ENCODE data around the gene NAP1L2. TPM values are rescaled to one million over a fixed set of nuclear protein-coding genes. Genes with fewer than 3 reads are reported as not detected.
"Not testable (repeated sequence)": the region's sequence is repeated elsewhere in the genome, so short reads cannot be mapped to it uniquely, and the experiment has no call there.

NAP1L2 gene
- total RNA-seq, 1 donor from 2014 or later = 1.3 TPM

DNA sequence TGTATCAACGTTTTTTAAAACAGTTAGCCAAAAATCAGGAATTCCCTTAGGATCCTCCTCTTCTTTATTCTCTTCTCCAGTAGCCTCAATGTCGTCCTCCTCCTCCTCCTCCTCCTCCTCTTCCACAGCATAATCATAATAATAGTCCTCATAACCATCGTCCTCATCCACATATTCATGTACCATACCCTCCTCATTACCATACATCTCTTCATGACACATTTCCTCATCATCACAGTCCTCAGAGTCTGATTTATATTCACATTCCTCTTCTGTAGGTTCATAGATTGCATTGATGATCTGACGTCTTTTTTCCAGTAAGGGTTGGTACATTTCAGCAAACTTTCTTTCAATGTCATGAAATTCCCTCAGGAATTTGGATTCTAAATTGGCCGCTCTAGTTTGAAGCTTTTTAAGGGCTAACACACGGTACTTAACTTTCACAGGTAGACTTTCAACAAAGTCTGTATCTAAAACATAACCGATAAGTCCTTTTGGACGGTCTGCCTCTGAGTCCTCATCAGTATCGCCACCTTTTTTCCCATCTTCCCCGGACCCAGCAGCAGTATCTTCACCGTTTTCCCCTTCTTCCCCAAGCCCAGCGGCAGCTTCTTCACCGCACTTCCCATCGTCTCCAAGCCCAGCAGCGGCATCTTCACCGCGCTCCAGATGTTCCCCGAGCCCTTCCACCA, 771 bp downstream of the NAP1L2 start:
- Mint-ChIP-seq H3K4me1 (peaks cover 3% of the 10 kb centered on the region), H3K27ac (no peak overlapping the region), H3K27me3 (ENCODE audit: low read depth) (peaks cover 39% of the 10 kb centered on the region), H3K9me3 (peaks cover 4% of the 10 kb centered on the region), H3K4me3 (peak overlapping the region; percentile 69), H3K36me3 (no peaks in the 10 kb centered on the region)
- TF ChIP-seq, protein P1, sequence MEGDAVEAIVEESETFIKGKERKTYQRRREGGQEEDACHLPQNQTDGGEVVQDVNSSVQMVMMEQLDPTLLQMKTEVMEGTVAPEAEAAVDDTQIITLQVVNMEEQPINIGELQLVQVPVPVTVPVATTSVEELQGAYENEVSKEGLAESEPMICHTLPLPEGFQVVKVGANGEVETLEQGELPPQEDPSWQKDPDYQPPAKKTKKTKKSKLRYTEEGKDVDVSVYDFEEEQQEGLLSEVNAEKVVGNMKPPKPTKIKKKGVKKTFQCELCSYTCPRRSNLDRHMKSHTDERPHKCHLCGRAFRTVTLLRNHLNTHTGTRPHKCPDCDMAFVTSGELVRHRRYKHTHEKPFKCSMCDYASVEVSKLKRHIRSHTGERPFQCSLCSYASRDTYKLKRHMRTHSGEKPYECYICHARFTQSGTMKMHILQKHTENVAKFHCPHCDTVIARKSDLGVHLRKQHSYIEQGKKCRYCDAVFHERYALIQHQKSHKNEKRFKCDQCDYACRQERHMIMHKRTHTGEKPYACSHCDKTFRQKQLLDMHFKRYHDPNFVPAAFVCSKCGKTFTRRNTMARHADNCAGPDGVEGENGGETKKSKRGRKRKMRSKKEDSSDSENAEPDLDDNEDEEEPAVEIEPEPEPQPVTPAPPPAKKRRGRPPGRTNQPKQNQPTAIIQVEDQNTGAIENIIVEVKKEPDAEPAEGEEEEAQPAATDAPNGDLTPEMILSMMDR (IDR thresholded peaks at IDR 0.05; ENCODE audit: unreplicated experiment) = no peak
- no peak for DNase-seq (ENCODE audit: low spot score in 2 of 2, unreplicated experiment in 2 of 2)

DNA sequence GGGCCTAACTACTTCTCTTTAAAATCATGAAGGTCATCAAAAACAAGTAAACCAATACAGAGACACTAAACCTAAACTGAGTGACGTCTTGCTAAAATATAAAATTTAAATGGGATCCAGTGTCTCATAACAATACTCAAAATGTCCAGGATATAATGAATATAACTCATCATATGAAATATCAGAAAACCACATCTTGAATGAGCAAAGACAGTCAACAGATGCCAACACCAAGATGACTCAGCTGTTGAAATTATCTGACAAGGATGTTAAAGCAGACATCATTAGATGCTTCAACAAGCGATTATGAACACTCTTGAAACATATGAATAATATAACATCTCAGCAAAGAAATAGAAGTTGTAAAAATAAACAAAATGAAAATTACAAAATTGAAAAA, 8.3 kb downstream of the NAP1L2 start:
- H3K27ac Mint-ChIP-seq = no peak overlapping the region
- H3K4me3 Mint-ChIP-seq = no peak overlapping the region
- H3K27me3 Mint-ChIP-seq (ENCODE audit: low read depth) = no peaks in the 10 kb centered on the region
- TF ChIP-seq, protein P1 (IDR thresholded peaks at IDR 0.05; ENCODE audit: unreplicated experiment) = no peak
- no peaks in the 10 kb centered on the region for H3K36me3 Mint-ChIP-seq
- peaks cover 40% of the 10 kb centered on the region for H3K9me3 Mint-ChIP-seq
- H3K4me1 Mint-ChIP-seq = no peaks in the 10 kb centered on the region
- no peak for DNase-seq (ENCODE audit: low spot score in 2 of 2, unreplicated experiment in 2 of 2)

DNA sequence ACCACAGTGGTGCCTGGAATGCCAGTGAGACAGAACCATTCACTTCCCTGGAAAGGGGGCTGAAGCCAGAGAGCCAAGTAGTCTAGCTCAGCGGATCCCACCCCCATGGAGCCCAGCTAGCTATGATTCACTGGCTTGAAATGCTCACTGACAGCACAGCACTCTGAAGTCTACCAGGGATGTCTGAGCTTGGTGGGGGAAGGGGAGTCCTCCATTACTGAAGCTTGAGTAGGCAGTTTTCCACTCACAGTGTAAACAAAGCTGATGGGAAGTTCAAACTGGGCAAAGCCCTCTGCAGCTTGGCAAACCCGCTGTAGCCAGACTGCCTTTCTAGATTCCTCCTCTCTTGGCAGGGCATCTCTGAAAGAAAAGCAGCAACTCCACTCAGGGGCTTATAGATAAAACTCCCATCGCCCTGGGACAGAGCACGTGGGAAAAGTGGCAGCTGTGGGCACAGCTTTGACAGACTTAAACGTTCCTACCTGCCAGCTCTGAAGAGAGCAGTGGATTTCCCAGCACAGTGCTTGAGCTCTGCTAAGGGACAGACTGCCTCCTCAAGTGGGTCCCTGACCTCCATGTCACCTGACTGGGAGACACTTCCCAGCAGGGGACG, 32.0 kb downstream of the NAP1L2 start:
- TF ChIP-seq, protein P1 (IDR thresholded peaks at IDR 0.05; ENCODE audit: unreplicated experiment) = no peak
- DNase-seq (ENCODE audit: low spot score in 2 of 2, unreplicated experiment in 2 of 2) = no peak
- Mint-ChIP-seq H3K27ac (no peak overlapping the region), H3K4me1 (no peaks in the 10 kb centered on the region), H3K36me3 (no peaks in the 10 kb centered on the region), H3K27me3 (ENCODE audit: low read depth) (no peaks in the 10 kb centered on the region), H3K4me3 (no peak overlapping the region), H3K9me3 (peaks cover 61% of the 10 kb centered on the region)

DNA sequence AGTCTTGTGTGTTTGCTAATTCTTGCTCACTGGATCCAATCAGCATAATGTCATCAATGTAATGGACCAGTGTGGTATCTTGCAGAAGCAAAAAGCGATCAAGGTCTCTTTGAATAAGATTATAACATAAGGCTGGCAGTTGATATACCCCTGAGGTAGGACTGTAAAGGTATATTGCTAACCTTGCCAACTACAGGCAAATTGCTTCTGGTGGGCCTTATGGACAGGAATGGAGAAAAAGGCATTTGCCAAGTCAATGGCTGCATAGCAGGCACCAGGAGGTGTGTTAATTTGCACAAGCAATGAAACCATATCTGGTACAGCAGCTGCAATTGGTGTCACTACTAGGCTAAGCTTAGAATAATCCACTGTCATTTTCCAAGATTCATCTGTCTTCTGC, 45.7 kb downstream of the NAP1L2 start:
- not testable (repeated sequence) for DNase-seq (ENCODE audit: low spot score in 2 of 2, unreplicated experiment in 2 of 2); H3K27ac Mint-ChIP-seq; H3K27me3 Mint-ChIP-seq (ENCODE audit: low read depth); H3K4me3 Mint-ChIP-seq; H3K4me1 Mint-ChIP-seq; H3K36me3 Mint-ChIP-seq
- H3K9me3 Mint-ChIP-seq = peaks cover 83% of the 10 kb centered on the region

Other genes with a start within 250 kb of the NAP1L2 start
- gene PABPC1L2B, start 211.9 kb downstream of the NAP1L2 start, total RNA-seq = not detected in 3 replicates
- not detected in 3 replicates for gene PABPC1L2A, start 135.3 kb downstream of the NAP1L2 start, total RNA-seq
- gene CDX4, start 232.2 kb upstream of the NAP1L2 start, total RNA-seq = not detected in 3 replicates

All from mesothelial cell of epicardium (in vitro differentiated cells).